Measurements from ENCODE around the gene HEMK1. TPM values are rescaled to one million over a fixed set of nuclear protein-coding genes. Genes with fewer than 3 reads are reported as not detected.

The HEMK1 gene
- total and polyA plus RNA-seq, 2 donors (not counting 3 experiments of a cell fraction or from before 2014, with no cell fraction given) = 14.2 to 15.2 TPM

- Histone ChIP-seq H3K4me3 (replicated peaks in 1 of 3; ENCODE audit: insufficient read depth in 1 of 3, low read depth in 1 of 3, low read length in 3 of 3) (peak overlapping the region; percentile 71 to 83 (median 76)), H3K27ac (ENCODE audit: insufficient read depth, low read depth, low read length) (no peak overlapping the region), H3K9me1 (replicated peaks; ENCODE audit: control insufficient read depth, extremely low read depth, insufficient read depth, low read length) (no peaks in the 10 kb centered on the region), H3K4me1 (ENCODE audit: control insufficient read depth, extremely low read depth, insufficient read depth, low read length) (peaks cover 22% of the 10 kb centered on the region), H3K27me3 (ENCODE audit: control insufficient read depth in 2 of 2, insufficient read depth in 2 of 2, low read length in 2 of 2) (no peaks in the 10 kb centered on the region), H3K79me2 (ENCODE audit: control insufficient read depth, insufficient read depth, low read length) (no peaks in the 10 kb centered on the region), H2AFZ (ENCODE audit: low read depth, low read length) (peak overlapping the region; percentile 99), H3K36me3 (ENCODE audit: control insufficient read depth in 2 of 2, extremely low read depth in 1 of 2, insufficient read depth in 2 of 2, low read length in 2 of 2) (no peaks in the 10 kb centered on the region), H3K9me3 (replicated peaks; ENCODE audit: control insufficient read depth, insufficient read depth, low read length) (no peaks in the 10 kb centered on the region), H3K4me2 (ENCODE audit: insufficient read depth, low read length) (peak overlapping the region; percentile 90), H4K20me1 (replicated peaks; ENCODE audit: control insufficient read depth, extremely low read depth, insufficient read depth, low read length) (no peaks in the 10 kb centered on the region), H3K9ac (replicated peaks; ENCODE audit: extremely low read depth, insufficient read depth, low read length) (no peak overlapping the region)
- dilution Hi-C loops (cut with MboI; ENCODE audit: extremely low pct_ligation_motif_present, low sequenced_read_pairs) = no loop called here
- TF ChIP-seq FOS (IDR thresholded peaks at IDR 0.05; ENCODE audit: borderline replicate concordance, insufficient read depth, low read length) (no peak), GATA2 (IDR thresholded peaks at IDR 0.05; ENCODE audit: insufficient read depth, insufficient read length, low read depth, low read length) (no peak), MYC (IDR thresholded peaks at IDR 0.05; ENCODE audit: low read depth, low read length) (no peak), JUN (IDR thresholded peaks at IDR 0.05; ENCODE audit: borderline replicate concordance, insufficient read depth, insufficient read length, low read depth) (no peak), EZH2 (IDR thresholded peaks at IDR 0.05; ENCODE audit: borderline replicate concordance, low read depth, low read length, severe bottlenecking) (no peak), CTCF (IDR thresholded peaks at IDR 0.05; ENCODE audit: extremely low read depth in 1 of 2, insufficient read depth in 1 of 2, low read depth in 1 of 2, low read length in 2 of 2) (no peak), POLR2AphosphoS5 (IDR thresholded peaks at IDR 0.05; ENCODE audit: insufficient read depth, low read depth, low read length) (peak; percentile 13), POLR2A (IDR thresholded peaks at IDR 0.05; ENCODE audit: low read depth, low read length) (peak; percentile 22)
- no TSS peak for BruUV-seq (replicated peaks)
- POLR2A ChIA-PET = no interaction called here
- DNase-seq (ENCODE audit: low read depth, low spot score) = peak; percentile 84
- CTCF ChIA-PET = interaction anchor here (0.8 to 3.5 kb wide), 24 partner anchors 9 to 1065 kb away, joined by 3 to 65 read pairs (median 6); partner anchors contain the start of genes HEMK1 and MANF
- FAIRE-seq = peak; percentile 86
- intact Hi-C loops (cut with micrococcal nuclease) = loop anchor here (1.0 to 10.0 kb wide), 7 partner anchors 36 to 1058 kb away; partner anchors contain the start of genes MANF, RBM15B and TEX264
Observed at GRCh38 chr3:50616770-50617095, 47.4 kb downstream of the HEMK1 start.
